C4-2B (cell line): Measurements from ENCODE around the gene BDH1.
"Not testable (repeated sequence)": the region's sequence is repeated elsewhere in the genome, so short reads cannot be mapped to it uniquely, and the experiment has no call there.

Experiments used
- H3K27ac ChIP-seq: fragments of 450-650 bp; 2 replicates; pipeline ENCODE4 v1.5.1; 2017
- ZFX ChIP-seq: fragments of 450-650 bp; IDR thresholded peaks from 2 replicates; pipeline ENCODE4 v1.6.1; 2017
- TF ChIP-seq, protein P1 (sequence below): fragments of 450-650 bp; conservative IDR thresholded peaks from 2 replicates; pipeline ENCODE4 v1.5.1; 2017; ENCODE audit warnings: mild to moderate bottlenecking

BDH1 gene

DNA sequence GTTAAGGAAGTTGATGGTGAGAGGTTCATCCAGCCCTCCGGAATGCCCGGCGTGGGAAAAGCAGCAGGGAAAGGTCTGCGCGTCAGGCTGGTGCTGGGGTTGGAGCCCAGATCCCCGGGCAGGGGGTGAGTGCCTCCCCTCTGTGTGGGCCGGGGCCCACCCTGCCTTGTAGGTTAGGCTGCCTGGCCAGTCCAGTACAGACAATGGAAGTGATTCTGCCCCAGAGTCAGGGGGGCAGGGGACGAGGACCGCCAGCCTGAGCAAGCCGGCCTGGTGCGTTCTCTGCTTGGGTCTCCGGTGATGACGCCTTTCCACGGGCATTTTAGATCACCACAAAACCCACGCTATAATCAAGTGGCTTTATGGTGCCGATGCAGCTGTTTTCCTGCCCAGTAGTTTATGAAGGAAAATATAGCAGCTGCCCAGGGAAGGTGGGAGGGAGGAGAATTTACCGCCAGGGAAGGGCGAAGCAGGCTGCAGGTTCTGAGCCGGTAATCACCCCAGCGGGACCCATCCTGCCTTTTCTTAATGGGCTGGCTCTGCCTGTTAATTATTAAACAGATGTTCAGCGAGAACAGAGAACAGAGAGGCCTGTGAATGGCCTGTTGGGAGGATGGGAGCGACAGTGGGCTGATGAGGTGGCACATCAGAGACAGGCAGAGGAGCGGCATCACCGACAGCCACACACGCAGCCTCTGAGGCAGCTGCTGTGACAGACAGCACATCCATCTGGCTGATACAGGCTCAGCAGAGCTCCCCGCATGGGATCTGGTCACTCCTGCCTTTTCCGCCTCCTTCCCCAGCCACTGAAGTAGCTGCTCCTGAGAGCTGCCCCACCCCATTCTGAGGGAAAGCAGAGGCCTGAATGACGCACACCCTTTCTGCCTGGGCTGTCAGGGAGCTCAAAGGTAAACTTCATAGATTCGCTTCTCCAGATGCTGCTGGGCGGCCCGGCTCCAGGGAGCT, 35.2 kb downstream of the BDH1 start:
- no peak overlapping the region for H3K27ac ChIP-seq
- TF ChIP-seq, protein P1, sequence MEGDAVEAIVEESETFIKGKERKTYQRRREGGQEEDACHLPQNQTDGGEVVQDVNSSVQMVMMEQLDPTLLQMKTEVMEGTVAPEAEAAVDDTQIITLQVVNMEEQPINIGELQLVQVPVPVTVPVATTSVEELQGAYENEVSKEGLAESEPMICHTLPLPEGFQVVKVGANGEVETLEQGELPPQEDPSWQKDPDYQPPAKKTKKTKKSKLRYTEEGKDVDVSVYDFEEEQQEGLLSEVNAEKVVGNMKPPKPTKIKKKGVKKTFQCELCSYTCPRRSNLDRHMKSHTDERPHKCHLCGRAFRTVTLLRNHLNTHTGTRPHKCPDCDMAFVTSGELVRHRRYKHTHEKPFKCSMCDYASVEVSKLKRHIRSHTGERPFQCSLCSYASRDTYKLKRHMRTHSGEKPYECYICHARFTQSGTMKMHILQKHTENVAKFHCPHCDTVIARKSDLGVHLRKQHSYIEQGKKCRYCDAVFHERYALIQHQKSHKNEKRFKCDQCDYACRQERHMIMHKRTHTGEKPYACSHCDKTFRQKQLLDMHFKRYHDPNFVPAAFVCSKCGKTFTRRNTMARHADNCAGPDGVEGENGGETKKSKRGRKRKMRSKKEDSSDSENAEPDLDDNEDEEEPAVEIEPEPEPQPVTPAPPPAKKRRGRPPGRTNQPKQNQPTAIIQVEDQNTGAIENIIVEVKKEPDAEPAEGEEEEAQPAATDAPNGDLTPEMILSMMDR = no peak
- TF ChIP-seq ZFX = no peak

DNA sequence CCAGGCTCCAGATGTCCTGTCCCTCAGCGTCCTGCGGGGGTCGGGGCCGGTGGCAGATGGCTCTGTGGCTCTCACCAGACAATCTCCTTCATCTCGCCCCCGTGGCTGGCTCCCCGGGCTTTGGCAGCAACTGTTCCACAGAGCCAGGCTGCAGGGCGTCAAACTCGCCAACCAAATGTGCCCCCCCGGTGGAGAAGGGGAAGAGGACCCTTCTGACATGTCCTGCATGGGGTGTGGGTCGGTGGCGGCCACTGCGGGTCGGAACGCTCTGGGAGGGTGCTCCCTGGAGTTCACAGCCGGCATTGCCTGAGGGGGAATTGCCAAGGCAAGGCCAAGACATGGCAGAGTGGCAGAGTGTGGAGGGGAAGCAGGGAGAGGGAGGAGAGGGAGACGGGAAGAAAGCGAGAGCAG, 36.0 kb downstream of the BDH1 start:
- no peak overlapping the region for H3K27ac ChIP-seq
- no peak for TF ChIP-seq ZFX
- TF ChIP-seq, protein P1 = no peak

DNA sequence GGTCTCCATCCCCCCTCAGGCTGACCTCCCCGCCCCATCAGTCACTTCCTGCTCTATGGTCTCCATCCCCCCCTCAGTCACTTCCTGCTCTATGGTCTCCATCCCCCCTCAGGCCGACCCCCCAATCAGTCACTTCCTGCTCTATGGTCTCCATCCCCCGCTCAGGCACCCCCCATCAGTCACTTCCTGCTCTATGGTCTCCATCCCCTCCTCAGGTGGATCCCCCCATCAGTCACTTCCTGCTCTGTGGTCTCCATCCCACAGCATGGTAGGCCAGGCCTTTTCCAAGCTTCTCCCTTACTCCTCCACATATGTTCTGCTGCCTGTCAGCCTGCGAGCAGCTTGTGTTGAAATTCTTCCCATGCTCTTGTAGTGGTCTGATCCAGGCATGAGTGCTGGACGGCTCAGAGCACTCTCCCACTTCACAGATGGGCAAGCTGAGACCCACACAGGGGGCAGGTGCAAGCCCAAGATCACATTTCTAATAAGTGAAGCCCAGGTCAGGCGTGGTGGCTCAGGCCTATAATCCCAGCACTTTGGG, 36.8 kb downstream of the BDH1 start:
- no peak overlapping the region for H3K27ac ChIP-seq
- no peak for TF ChIP-seq ZFX
- TF ChIP-seq, protein P1 = no peak

DNA sequence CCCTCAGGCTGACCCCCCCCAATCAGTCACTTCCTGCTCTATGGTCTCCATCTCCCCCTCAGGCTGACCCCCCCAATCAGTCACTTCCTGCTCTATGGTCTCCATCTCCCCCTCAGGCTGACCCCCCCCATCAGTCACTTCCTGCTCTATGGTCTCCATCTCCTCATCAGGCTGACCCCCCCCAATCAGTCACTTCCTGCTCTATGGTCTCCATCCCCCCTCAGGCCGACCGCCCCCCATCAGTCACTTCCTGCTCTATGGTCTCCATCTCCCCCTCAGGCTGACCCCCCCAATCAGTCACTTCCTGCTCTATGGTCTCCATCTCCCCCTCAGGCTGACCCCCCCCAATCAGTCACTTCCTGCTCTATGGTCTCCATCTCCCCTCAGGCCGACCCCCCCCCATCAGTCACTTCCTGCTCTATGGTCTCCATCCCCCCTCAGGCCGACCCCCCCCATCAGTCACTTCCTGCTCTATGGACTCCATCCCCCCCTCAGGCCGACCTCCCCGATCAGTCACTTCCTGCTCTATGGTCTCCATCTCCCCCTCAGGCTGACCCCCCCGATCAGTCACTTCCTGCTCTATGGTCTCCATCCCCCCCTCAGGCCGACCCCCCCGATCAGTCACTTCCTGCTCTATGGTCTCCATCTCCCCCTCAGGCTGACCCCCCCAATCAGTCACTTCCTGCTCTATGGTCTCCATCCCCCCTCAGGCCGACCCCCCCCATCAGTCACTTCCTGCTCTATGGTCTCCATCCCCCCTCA, 37.7 kb downstream of the BDH1 start:
- H3K27ac ChIP-seq = not testable (repeated sequence)

DNA sequence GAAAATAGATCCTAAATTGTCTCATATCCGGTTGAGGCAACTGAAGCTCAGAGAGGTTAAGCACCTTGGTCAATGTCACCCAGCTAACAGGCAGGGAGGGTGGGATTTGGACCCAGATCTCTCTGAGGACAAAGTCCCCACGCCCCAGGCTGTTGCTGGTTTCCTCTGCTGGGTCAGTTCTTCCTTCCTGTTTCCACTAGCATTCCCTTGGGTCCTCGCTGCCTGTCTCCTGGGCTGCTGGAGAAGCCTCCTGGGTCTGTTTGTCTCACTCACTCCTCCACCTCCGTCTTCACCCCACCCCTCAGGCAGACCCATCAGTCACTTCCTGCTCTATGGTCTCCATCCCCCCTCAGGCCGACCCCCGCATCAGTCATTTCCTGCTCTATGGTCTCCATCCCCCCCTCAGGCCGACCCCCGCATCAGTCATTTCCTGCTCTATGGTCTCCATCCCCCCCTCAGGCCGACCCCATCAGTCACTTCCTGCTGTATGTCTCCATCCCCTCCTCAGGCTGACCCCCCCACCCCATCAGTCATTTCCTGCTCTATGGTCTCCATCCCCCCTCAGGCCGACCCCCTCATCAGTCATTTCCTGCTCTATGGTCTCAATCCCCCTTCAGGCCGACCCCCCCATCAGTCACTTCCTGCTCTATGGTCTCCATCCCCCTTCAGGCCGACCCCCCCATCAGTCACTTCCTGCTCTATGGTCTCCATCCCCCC, 38.7 kb downstream of the BDH1 start:
- not testable (repeated sequence) for H3K27ac ChIP-seq

DNA sequence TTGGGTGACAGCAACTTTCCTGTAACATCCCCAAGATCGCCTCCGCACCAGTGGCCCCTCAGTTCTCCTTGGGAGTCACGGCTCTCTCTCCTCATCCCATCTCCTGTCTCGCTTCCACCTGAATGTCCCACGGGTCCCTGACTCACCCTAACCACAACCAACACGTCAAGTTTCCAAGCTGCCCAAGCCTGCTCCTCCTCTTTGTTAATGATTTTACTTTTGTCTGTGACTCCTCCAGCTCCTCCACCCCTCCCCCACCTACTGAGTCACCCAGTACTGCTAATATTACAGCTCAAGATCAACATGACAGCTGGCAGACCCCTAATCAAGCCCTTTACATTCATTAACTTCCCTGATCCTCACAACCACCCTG, 39.3 kb downstream of the BDH1 start:
- TF ChIP-seq ZFX = no peak
- TF ChIP-seq, protein P1 = no peak
- H3K27ac ChIP-seq = no peak overlapping the region

DNA sequence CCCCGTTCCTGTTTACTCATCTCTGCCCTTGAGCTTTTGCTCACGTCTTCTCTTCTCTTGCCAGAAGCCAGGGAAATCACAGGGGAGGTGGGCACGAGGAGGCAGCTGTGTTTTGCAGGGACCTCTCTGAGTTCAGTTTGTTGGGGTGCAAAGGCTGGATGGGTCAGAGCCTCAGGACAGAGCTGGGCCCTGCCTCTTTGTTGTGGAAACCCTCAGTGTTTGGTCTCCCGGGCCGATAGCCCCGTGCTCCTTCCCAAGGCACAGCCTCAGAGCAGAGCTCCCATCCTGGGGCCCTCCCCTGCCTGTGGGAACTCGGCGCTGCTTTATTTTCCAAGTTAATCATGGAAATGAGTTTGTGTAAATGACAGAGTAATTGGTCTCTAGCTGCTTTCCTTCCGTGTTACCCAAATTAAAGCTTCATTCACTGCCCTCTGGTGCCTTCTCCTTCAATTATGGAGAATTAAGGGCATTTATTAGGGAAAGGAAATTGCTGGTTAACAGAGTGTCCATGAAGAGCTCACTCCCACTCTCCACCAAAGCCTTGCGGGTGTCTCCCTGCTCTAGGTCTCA, 40.9 kb downstream of the BDH1 start:
- H3K27ac ChIP-seq = no peak overlapping the region
- no peak for TF ChIP-seq ZFX
- TF ChIP-seq, protein P1 = no peak
